Mucosa of rectum (tissue), 2 donors: ENCODE data around the gene CAPS.
A peak's percentile ranks its signal among the peaks of the same experiment; 100 is the strongest.
"Not testable (repeated sequence)": the region's sequence is repeated elsewhere in the genome, so short reads cannot be mapped to it uniquely, and the experiment has no call there.

Experiments used
- H3K27ac ChIP-seq, 2 donors: one replicate each; pipeline ENCODE4 v1.7.0; 2013; ENCODE audit warnings: inconsistent platforms in 2 of 2, low read depth in 2 of 2, low read length in 2 of 2
- H3K27me3 ChIP-seq, 2 donors: one replicate each; pipeline ENCODE4 v1.7.0; 2013; ENCODE audit warnings: low read length in 2 of 2; ENCODE audit not compliant: control insufficient read depth in 2 of 2, insufficient read depth in 2 of 2
- H3K36me3 ChIP-seq, 2 donors: one replicate each; pipeline ENCODE4 v1.7.0; 2013; ENCODE audit warnings: low read length in 2 of 2; ENCODE audit not compliant: control insufficient read depth in 2 of 2, insufficient read depth in 2 of 2
- H3K4me1 ChIP-seq, 2 donors: one replicate each; pipeline ENCODE4 v1.7.0; 2013; ENCODE audit warnings: low read length in 2 of 2, mild to moderate bottlenecking in 1 of 2; ENCODE audit not compliant: control insufficient read depth in 2 of 2, insufficient read depth in 2 of 2
- H3K4me3 ChIP-seq, 2 donors: one replicate each; pipeline ENCODE4 v1.7.0; 2013; ENCODE audit warnings: low read length in 2 of 2
- H3K9ac ChIP-seq, 2 donors: one replicate each; pipeline ENCODE4 v1.7.0; 2013; ENCODE audit warnings: low read length in 2 of 2, low read depth in 1 of 2, mild to moderate bottlenecking in 1 of 2
- H3K9me3 ChIP-seq, 2 donors: one replicate each; pipeline ENCODE4 v1.7.0; 2013; ENCODE audit warnings: low read length in 2 of 2; ENCODE audit not compliant: control insufficient read depth in 2 of 2
- donor health status: healthy.
- donor health status: Normal muscosa, but diverticular disease.

Gene CAPS

DNA sequence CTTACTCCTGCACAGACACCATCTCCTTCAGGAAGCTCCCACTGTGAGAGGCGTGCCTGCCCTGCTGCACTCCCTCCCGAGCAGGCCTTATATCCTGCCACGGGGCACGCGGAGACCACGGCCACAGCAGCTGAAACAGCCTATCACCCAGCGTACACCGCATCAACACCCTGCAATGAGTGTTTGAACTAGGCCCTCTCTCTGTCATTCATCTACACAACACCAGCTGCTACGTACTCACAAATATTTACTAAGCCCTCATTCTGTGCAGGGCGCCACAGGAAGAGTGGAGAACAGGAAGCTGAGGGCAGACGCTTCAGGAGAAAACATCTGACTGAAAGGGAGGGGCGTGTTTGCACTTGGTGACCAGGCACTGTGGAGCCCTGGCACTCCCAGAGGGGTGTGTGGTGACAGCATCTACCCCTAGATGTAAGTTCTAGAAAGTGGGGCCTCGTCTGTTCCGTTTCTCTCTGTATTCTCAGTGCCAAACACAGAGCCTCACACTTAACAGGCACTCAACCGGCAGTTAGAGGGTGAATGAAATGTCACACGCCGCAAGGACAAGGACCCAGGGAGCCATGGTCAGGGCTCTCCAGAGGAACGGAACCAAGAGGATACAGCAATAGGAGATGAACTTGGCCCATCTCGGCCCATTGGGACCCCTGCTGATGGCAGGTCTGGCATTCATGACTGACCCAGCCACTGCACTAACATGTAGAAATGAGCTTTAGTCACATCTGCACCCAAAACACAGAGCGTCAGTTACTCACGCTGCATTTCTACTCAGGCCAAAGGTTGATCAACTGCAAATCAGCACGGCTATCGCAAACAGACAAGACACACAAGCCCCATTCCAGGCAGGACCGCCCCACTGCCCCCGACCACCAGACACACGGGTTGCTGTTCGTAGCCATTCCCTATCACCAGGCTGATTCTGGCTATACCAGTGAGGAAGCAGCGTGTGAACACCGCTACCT is 48.2 kb downstream of the CAPS start:
- Histone ChIP-seq H3K4me3 (peak overlapping the region; percentile 53 to 61), H3K27me3 (no peaks in the 10 kb centered on the region), H3K36me3 (peaks cover 0 to 6% of the 10 kb centered on the region in 2 donors), H3K27ac (peak overlapping the region; percentile 75 to 90), H3K9me3 (no peaks in the 10 kb centered on the region), H3K9ac (peak overlapping the region; percentile 35 to 72), H3K4me1 (peaks cover 52 to 53% of the 10 kb centered on the region in 2 donors)

- not testable (repeated sequence) for H3K36me3 ChIP-seq, H3K27me3 ChIP-seq, H3K9ac ChIP-seq, H3K4me3 ChIP-seq, H3K9me3 ChIP-seq
- Histone ChIP-seq H3K4me1 (peaks cover 52 to 57% of the 10 kb centered on the region in 2 donors), H3K27ac (peak overlapping the region; percentile 75 to 90)
Observed at GRCh38 chr19:5963259-5963658, 49.2 kb downstream of the CAPS start.

- Histone ChIP-seq H3K27ac (peak overlapping the region in 1 of 2 donors; percentile 44), H3K36me3 (no peaks in the 10 kb centered on the region), H3K9me3 (no peaks in the 10 kb centered on the region), H3K4me1 (peaks cover 54 to 63% of the 10 kb centered on the region in 2 donors), H3K4me3 (no peak overlapping the region), H3K27me3 (no peaks in the 10 kb centered on the region), H3K9ac (no peak overlapping the region)
Observed at GRCh38 chr19:5963855-5964254, 49.8 kb downstream of the CAPS start.

GRCh38 chr19:5964816-5965565 is 50.9 kb downstream of the CAPS start:
- Histone ChIP-seq H3K4me3 (no peak overlapping the region), H3K9me3 (no peaks in the 10 kb centered on the region), H3K9ac (no peak overlapping the region), H3K27ac (no peak overlapping the region), H3K36me3 (peaks cover 0 to 1% of the 10 kb centered on the region in 2 donors), H3K27me3 (no peaks in the 10 kb centered on the region), H3K4me1 (peaks cover 48 to 54% of the 10 kb centered on the region in 2 donors)
